DND-41 (cell line): Measurements from ENCODE around the gene GPR52.

Experiments used
- ATAC-seq: fragments of 200-7000 bp; cut with Tn5 transposase; 3 replicates; pipeline ENCODE4 v1.9.1; 2021; ENCODE audit warnings: low read depth; ENCODE audit not compliant: insufficient read depth
- DNase-seq: peaks from one replicate; pipeline ENCODE4 v3.0.0-alpha.2; 2020
- H2AFZ ChIP-seq: 2 replicates; pipeline ENCODE4 v1.6.0; 2012; ENCODE audit warnings: low read depth, low read length
- H3K27ac ChIP-seq: 2 replicates; pipeline ENCODE4 v1.5.1; 2012; ENCODE audit warnings: low read length, inconsistent platforms
- H3K27me3 ChIP-seq: fragments of 200-600 bp; sonication (generic); 2 replicates; pipeline ENCODE4 v1.6.0; 2012; ENCODE audit warnings: low read length, mild to moderate bottlenecking, inconsistent platforms; ENCODE audit not compliant: insufficient read depth, poor library complexity
- H3K36me3 ChIP-seq: 2 replicates; pipeline ENCODE4 v1.5.1; 2012; ENCODE audit warnings: low read length, inconsistent platforms; ENCODE audit not compliant: insufficient read depth
- H3K4me1 ChIP-seq: 2 replicates; pipeline ENCODE4 v1.5.1; 2012; ENCODE audit warnings: mild to moderate bottlenecking, low read length; ENCODE audit not compliant: insufficient read depth
- H3K4me2 ChIP-seq: 2 replicates; pipeline ENCODE4 v1.6.0; 2012; ENCODE audit warnings: mild to moderate bottlenecking, moderate library complexity, low read length, inconsistent platforms; ENCODE audit not compliant: insufficient read depth
- H3K4me3 ChIP-seq, 2 experiments: fragments of 200-600 bp in 1 of 2; shearing (Covaris generic) in 1 of 2; 2 replicates each; pipeline ENCODE4 v1.5.1; 2012 to 2016; ENCODE audit warnings: inconsistent platforms in 2 of 2, low read length in 2 of 2, mild to moderate bottlenecking in 2 of 2, low read depth in 1 of 2, moderate library complexity in 1 of 2
- H3K79me2 ChIP-seq: 2 replicates; pipeline ENCODE4 v1.6.0; 2012; ENCODE audit warnings: low read length, inconsistent platforms; ENCODE audit not compliant: insufficient read depth
- H3K9ac ChIP-seq: 2 replicates; pipeline ENCODE4 v1.6.0; 2012; ENCODE audit warnings: low read depth, mild to moderate bottlenecking, inconsistent platforms, low read length, moderate library complexity
- H3K9me3 ChIP-seq: 2 replicates; pipeline ENCODE4 v1.5.1; 2012; ENCODE audit warnings: low read length, moderate library complexity, mild to moderate bottlenecking, inconsistent platforms; ENCODE audit not compliant: insufficient read depth, severe bottlenecking
- H4K20me1 ChIP-seq: 2 replicates; pipeline ENCODE4 v1.6.0; 2012; ENCODE audit warnings: low read length; ENCODE audit not compliant: insufficient read depth
- CTCF ChIP-seq: IDR thresholded peaks from 2 replicates; pipeline ENCODE4 v1.5.1; 2012; ENCODE audit warnings: borderline replicate concordance, low read length, moderate library complexity, mild to moderate bottlenecking; ENCODE audit not compliant: poor library complexity, severe bottlenecking; ENCODE audit errors: extremely low read depth
- EZH2 ChIP-seq: IDR thresholded peaks from 3 replicates; pipeline ENCODE4 v1.6.1; 2012; ENCODE audit warnings: borderline replicate concordance, low read depth, mild to moderate bottlenecking, moderate library complexity, low read length, inconsistent platforms; ENCODE audit not compliant: severe bottlenecking

The GPR52 gene

GRCh38 chr1:174447866-174448530 is at the start of gene GPR52:
TSS of gene GPR52 (plus strand) at chr1:174447964. CDS start at chr1:174448112, 148 bp downstream.
- Histone ChIP-seq H3K79me2 (no peaks in the 10 kb centered on the region), H3K36me3 (no peaks in the 10 kb centered on the region), H3K4me1 (no peaks in the 10 kb centered on the region), H3K27ac (no peak within 1 kb of the TSS), H3K4me3 (no peak within 1 kb of the TSS), H3K9ac (no peak within 1 kb of the TSS), H3K27me3 (no peaks in the 10 kb centered on the region), H4K20me1 (no peaks in the 10 kb centered on the region), H3K9me3 (no peaks in the 10 kb centered on the region), H3K4me2 (no peak within 1 kb of the TSS), H2AFZ (no peak within 1 kb of the TSS)
- TF ChIP-seq EZH2 (no peak), CTCF (no peak)
- no peak for DNase-seq
- no peak for ATAC-seq

DNA sequence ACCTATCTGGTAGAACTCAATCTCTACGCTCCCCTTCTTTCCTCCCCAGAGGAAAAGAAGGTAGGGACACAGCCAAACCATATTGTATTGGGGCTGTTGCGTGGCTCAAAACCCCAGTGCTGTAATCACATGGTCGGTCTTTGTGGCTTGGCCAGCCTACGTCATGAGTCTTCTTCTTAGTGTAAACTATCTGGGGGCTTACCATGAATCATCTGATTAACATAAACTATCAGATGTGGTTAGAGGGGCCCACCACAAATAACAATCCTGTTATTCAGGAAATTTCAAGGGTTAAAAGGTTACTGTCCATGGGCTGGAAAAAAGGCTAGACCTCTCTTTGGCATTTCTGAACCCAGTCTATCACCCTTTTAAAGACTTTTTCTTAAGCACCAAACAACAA is 49.5 kb upstream of the GPR52 start:
- no peaks in the 10 kb centered on the region for H4K20me1 ChIP-seq
- H3K27me3 ChIP-seq, result no peaks in the 10 kb centered on the region
- H3K4me2 ChIP-seq, result no peak overlapping the region
- TF ChIP-seq CTCF, result no peak
- TF ChIP-seq EZH2, result no peak
- no peak overlapping the region for H2AFZ ChIP-seq
- DNase-seq, result no peak
- no peak overlapping the region for H3K27ac ChIP-seq
- peaks cover 11% of the 10 kb centered on the region; the same call in 1 of the 2 replicates for H3K36me3 ChIP-seq
- no peaks in the 10 kb centered on the region for H3K4me1 ChIP-seq
- peaks cover 4% of the 10 kb centered on the region for H3K9me3 ChIP-seq
- no peak overlapping the region for H3K9ac ChIP-seq
- ATAC-seq, result no peak
- no peak overlapping the region for H3K4me3 ChIP-seq
- no peaks in the 10 kb centered on the region for H3K79me2 ChIP-seq

GRCh38 chr1:174399211-174399610 is 48.6 kb upstream of the GPR52 start:
- Histone ChIP-seq H4K20me1 (no peaks in the 10 kb centered on the region), H3K79me2 (no peaks in the 10 kb centered on the region), H3K4me3 (no peak overlapping the region), H3K9ac (no peak overlapping the region), H3K4me1 (no peaks in the 10 kb centered on the region), H3K27ac (no peak overlapping the region), H3K4me2 (no peak overlapping the region), H2AFZ (no peak overlapping the region), H3K9me3 (no peaks in the 10 kb centered on the region), H3K27me3 (no peaks in the 10 kb centered on the region), H3K36me3 (peaks cover 7% of the 10 kb centered on the region; the same call in 1 of the 2 replicates)
- no peak for DNase-seq
- ATAC-seq, result no peak
- no peak for TF ChIP-seq EZH2
- TF ChIP-seq CTCF, result no peak

DNA sequence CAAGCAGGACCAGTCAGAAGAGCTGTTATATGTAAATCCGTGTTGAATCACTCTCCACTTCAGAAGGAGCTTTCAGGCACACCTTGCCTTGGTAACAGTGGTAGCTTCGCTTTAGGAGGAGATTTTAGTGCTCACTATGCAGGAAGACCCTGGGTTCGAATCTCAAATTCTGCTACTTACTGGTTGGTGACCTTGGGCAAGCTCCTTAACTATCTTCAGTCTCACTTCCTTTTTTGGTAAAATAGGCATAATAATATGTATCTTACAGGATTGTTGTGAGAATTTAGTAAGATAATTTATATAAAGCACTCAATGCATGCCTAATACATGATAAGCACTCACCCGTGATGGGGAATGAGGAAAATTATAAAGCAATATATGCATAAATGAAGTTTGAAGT is 46.7 kb upstream of the GPR52 start:
- no peak overlapping the region for H3K27ac ChIP-seq
- H4K20me1 ChIP-seq, result no peaks in the 10 kb centered on the region
- no peaks in the 10 kb centered on the region for H3K27me3 ChIP-seq
- H3K4me2 ChIP-seq, result no peak overlapping the region
- H3K4me3 ChIP-seq, result no peak overlapping the region
- ATAC-seq (no peak), DNase-seq (no peak)
- no peaks in the 10 kb centered on the region for H3K9me3 ChIP-seq
- no peak overlapping the region for H3K9ac ChIP-seq
- TF ChIP-seq CTCF, result no peak
- no peak for TF ChIP-seq EZH2
- H3K79me2 ChIP-seq, result no peaks in the 10 kb centered on the region
- H3K4me1 ChIP-seq, result no peaks in the 10 kb centered on the region
- peaks cover 7% of the 10 kb centered on the region; the same call in 1 of the 2 replicates for H3K36me3 ChIP-seq
- H2AFZ ChIP-seq, result no peak overlapping the region
